Activated naive CD4-positive, alpha-beta T cell treated with anti-CD3 and anti-CD28 coated beads, Interleukin-2, amount 10 ng/mL, durations not matched to agents 7 days and 5 days (primary cell): Measurements from ENCODE around the gene LRRC45.

Experiments
- CTCF ChIA-PET: fragments of 350-600 bp; sonication (Branson Sonifier 250); formaldehyde crosslinking; loops from one replicate; lab custom pipeline; 2021; ENCODE audit warnings: antibody characterized with exemption; lab: Charles Lee
- DNase-seq: peaks from one replicate; pipeline ENCODE4 v3.0.0-alpha.2; 2020
- H3K27ac Mint-ChIP-seq: one replicate; pipeline ENCODE4 v1.8.0; 2021; ENCODE audit warnings: mild to moderate bottlenecking, moderate library complexity, mixed read lengths
- H3K27me3 Mint-ChIP-seq: one replicate; pipeline ENCODE4 v1.8.0; 2021; ENCODE audit warnings: mild to moderate bottlenecking, mixed read lengths
- H3K36me3 Mint-ChIP-seq: one replicate; pipeline ENCODE4 v1.8.0; 2021; ENCODE audit warnings: mixed read lengths
- H3K4me1 Mint-ChIP-seq: one replicate; pipeline ENCODE4 v1.8.0; 2021; ENCODE audit warnings: mixed read lengths
- H3K4me3 Mint-ChIP-seq: one replicate; pipeline ENCODE4 v1.8.0; 2021; ENCODE audit warnings: mild to moderate bottlenecking, moderate library complexity, mixed read lengths
- H3K9me3 Mint-ChIP-seq: one replicate; pipeline ENCODE4 v1.8.0; 2021; ENCODE audit warnings: mixed read lengths

LRRC45 gene

DNA sequence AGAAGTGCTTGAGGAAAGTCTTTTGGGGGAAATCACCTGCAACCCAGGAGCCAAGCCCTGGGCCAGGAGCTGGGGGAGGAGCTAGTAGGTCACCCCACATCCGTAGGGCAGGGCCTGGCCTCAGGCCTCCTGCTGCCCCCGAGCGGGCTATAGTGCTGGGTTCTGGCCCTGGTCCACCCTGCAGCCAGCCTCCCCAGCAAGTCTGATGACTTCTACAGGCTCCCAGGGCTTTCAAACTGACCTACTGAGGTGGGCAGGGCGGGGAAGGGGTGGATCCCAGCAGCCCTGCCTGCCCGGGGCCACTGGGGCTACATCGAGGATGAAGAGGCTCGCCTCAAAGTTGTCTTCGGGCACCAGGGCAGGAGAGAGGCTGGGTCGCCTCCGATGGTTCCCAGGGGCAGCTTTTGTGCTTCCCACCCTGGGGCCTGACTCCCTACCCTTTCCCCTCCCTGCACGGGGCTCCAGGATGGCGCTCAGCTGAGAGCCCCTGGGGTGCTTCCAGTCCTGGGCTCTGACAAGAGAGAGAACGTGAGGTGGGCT is 5.4 kb upstream of the LRRC45 start:
- Mint-ChIP-seq H3K27ac (no peak overlapping the region), H3K4me1 (peaks cover 23% of the 10 kb centered on the region), H3K9me3 (no peaks in the 10 kb centered on the region), H3K36me3 (peaks cover 8% of the 10 kb centered on the region), H3K4me3 (no peak overlapping the region), H3K27me3 (no peaks in the 10 kb centered on the region)
- DNase-seq: no peak
- CTCF ChIA-PET: interaction anchor here (1.5 kb wide), 1 partner anchor 58 kb away, joined by 3 read pairs; no protein-coding TSS in a partner anchor

GRCh38 chr17:82018152-82018988 is 4.7 kb upstream of the LRRC45 start:
- no peaks in the 10 kb centered on the region for H3K9me3 Mint-ChIP-seq
- H3K4me3 Mint-ChIP-seq: no peak overlapping the region

DNA sequence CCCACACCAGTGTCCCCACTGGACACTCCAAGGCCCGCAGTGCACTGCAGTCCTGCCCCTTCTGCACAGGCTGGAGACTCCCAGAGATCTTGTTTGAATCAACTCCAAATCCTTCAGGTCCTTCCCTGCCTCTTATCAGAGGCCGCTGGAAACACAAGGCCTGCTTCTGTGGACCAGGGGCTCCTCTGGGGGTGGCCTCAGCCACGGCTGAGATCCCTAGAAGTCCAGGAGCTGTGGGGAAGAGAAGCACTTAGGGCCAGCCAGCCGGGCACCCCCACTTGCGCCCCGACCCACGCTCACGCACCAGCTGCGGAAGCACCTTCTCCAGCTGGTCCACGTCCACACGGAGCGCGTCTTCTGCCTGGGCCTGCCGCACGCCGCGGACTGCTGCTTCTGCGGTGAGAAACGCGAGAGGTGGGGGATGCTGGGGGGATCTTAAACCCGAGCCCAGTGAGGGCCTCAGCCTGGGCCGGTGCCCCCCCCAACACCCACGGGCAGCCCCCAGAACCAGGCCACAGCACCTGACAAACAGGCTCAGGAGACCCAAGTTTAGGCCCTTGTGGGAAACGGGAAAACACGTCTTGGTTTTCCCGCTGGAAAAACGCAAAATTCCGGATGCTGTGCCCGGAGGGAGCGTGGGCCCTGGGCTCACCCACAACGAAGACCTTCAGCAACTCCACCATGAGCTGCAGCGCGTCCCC is 4.0 kb upstream of the LRRC45 start:
- CTCF ChIA-PET: interaction anchor here (0.6 to 6.0 kb wide), 13 partner anchors 11 to 498 kb away, joined by 3 to 103 read pairs (median 3); partner anchors contain the start of gene NOTUM
- Mint-ChIP-seq H3K27me3 (no peaks in the 10 kb centered on the region), H3K36me3 (peaks cover 8% of the 10 kb centered on the region), H3K4me3 (no peak overlapping the region), H3K27ac (no peak overlapping the region), H3K9me3 (no peaks in the 10 kb centered on the region), H3K4me1 (peaks cover 28% of the 10 kb centered on the region)
- no peak for DNase-seq

More at GRCh38 chr17:82018152-82018988, 4.7 kb upstream of the LRRC45 start:
- Mint-ChIP-seq H3K27me3 (no peaks in the 10 kb centered on the region), H3K4me1 (peaks cover 23% of the 10 kb centered on the region), H3K36me3 (peaks cover 8% of the 10 kb centered on the region), H3K27ac (no peak overlapping the region)
- no peak for DNase-seq
- CTCF ChIA-PET: interaction anchor here (0.6 to 6.0 kb wide), 5 partner anchors 9 to 497 kb away, joined by 3 to 103 read pairs (median 3); partner anchors contain the start of gene NOTUM

GRCh38 chr17:82019690-82020571 is 3.2 kb upstream of the LRRC45 start:
- Mint-ChIP-seq H3K9me3 (no peaks in the 10 kb centered on the region), H3K36me3 (peaks cover 8% of the 10 kb centered on the region), H3K27me3 (no peaks in the 10 kb centered on the region), H3K4me1 (peaks cover 31% of the 10 kb centered on the region), H3K4me3 (peak overlapping the region; percentile 28), H3K27ac (no peak overlapping the region)
- DNase-seq: peak; percentile 76
- CTCF ChIA-PET: interaction anchor here (0.8 to 6.0 kb wide), 14 partner anchors 10 to 331 kb away, joined by 3 to 103 read pairs (median 4); partner anchors contain the start of gene NOTUM

DNA sequence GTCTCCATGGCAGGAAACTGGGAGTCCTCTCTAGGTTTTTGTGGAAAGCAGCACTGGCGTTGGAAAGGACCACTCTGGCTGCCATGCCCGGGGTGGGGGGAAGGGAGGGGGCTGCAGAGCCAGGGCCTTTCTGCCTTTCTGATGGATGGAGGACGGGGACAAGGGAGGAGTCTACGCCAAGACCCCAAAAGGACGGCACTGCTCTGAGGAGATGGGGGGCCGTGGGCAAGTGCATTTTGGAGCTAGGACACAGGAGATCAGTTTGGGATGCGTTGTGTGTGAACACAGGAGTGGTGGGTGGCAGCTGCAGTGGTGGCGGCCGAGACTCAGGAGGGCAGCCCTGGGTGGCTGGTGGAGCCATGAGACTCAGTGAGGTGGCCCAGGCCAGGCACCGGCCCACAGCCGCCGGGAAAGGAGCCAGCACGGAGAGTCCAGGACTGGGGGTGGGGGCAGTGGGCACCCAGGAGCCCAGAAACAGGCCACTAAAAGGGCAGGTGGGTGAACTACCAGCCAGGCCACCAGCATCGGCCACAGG is 2.5 kb upstream of the LRRC45 start:
- H3K9me3 Mint-ChIP-seq: no peaks in the 10 kb centered on the region
- peak overlapping the region; percentile 28 for H3K4me3 Mint-ChIP-seq
- peak overlapping the region; percentile 64 for H3K27ac Mint-ChIP-seq
- peaks cover 10% of the 10 kb centered on the region for H3K36me3 Mint-ChIP-seq
- H3K4me1 Mint-ChIP-seq: peaks cover 35% of the 10 kb centered on the region
- no peaks in the 10 kb centered on the region for H3K27me3 Mint-ChIP-seq
- DNase-seq: no peak
- CTCF ChIA-PET: interaction anchor here (0.9 to 6.0 kb wide), 15 partner anchors 9 to 330 kb away, joined by 3 to 103 read pairs (median 4); partner anchors contain the start of gene NOTUM

- Mint-ChIP-seq H3K4me3 (peak overlapping the region; percentile 81), H3K36me3 (peaks cover 10% of the 10 kb centered on the region), H3K27ac (peak overlapping the region; percentile 81), H3K4me1 (peaks cover 39% of the 10 kb centered on the region), H3K27me3 (no peaks in the 10 kb centered on the region), H3K9me3 (no peaks in the 10 kb centered on the region)
- CTCF ChIA-PET: interaction anchor here (0.6 to 6.0 kb wide), 14 partner anchors 9 to 329 kb away, joined by 3 to 103 read pairs (median 4); partner anchors contain the start of gene NOTUM
- peak; percentile 81 for DNase-seq
Measured at GRCh38 chr17:82021107-82021899, 1.8 kb upstream of the LRRC45 start.

DNA sequence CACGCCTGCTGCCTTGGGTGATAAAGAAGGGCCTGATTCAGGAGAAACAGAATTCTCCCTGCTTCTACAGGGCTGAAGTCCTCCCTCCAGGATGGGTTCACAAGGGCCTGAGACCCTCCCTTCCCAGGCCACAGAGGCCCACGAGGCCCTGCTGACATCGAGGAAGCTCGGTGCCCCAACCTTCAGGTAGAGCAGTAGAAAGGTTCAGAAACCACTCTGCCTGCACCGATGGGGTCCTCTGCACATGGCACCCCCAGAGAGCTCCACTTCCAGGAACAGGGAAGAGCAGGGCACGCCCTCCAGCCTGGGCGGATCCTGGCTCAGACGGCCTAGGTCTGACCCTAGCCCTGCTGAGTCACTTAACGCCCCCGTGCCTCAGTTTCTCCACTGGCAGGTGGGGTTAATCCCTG is 1.2 kb upstream of the LRRC45 start:
- H3K4me1 Mint-ChIP-seq: peaks cover 41% of the 10 kb centered on the region
- H3K9me3 Mint-ChIP-seq: no peaks in the 10 kb centered on the region
- H3K27me3 Mint-ChIP-seq: no peaks in the 10 kb centered on the region
- peak overlapping the region; percentile 81 for H3K4me3 Mint-ChIP-seq
- H3K36me3 Mint-ChIP-seq: peaks cover 10% of the 10 kb centered on the region
- peak overlapping the region; percentile 81 for H3K27ac Mint-ChIP-seq
- DNase-seq: no peak
- CTCF ChIA-PET: interaction anchor here (0.9 to 6.0 kb wide), 9 partner anchors 8 to 287 kb away, joined by 3 to 103 read pairs (median 4); partner anchors contain the start of gene NOTUM

DNA sequence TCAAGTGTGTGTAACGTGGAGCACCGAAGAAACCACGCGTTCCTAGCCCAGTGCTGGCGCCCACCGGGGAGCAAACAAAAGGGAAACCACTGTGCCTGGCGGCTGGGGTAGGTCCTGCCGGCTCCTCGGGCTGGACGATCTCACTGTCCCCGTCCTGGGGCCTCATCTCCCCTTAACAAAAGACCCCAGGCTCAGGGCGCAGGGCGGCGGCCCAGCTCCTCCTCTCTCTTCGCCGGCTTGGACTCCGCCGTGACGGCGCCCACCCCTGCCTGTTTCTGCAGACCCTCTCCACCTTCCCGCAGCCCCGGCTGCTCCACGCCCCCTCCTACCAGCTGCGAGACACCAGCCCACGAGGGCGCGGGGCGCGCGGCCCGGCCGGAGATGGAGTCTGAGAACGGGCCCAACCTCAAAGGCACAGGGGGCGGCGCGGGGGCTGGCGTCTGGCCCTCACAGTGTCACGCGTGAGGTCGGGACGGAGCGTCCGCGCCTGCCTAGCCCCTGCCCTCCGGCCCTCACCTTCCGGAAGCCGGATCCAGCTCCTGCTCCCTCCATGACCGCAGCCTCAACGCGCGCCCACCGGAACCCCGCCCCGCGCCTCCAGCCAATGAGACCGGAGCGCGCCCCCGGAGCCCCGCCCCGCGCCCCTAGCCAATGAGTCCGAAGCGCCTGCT is 660 bp upstream of the LRRC45 start, which contains the start of gene CENPX:
Gene CENPX (minus strand): TSS at position 569 of the 671 bp plus-strand sequence. CDS start 17 bp downstream, at position 552.
- no peak for DNase-seq
- Mint-ChIP-seq H3K27ac (peak within 1 kb of the TSS; percentile 81), H3K4me1 (peaks cover 46% of the 10 kb centered on the region), H3K4me3 (peak within 1 kb of the TSS; percentile 83), H3K27me3 (no peaks in the 10 kb centered on the region), H3K36me3 (peaks cover 13% of the 10 kb centered on the region), H3K9me3 (no peaks in the 10 kb centered on the region)
- CTCF ChIA-PET: interaction anchor here (0.9 to 6.0 kb wide), 9 partner anchors 8 to 243 kb away, joined by 3 to 103 read pairs (median 4); partner anchors contain the start of genes DCXR and NOTUM

GRCh38 chr17:82023447-82024241 is 539 bp downstream of the LRRC45 start:
- CTCF ChIA-PET: interaction anchor here (0.9 to 6.0 kb wide), 4 partner anchors 14 to 242 kb away, joined by 3 to 103 read pairs (median 4); partner anchors contain the start of genes DCXR and NOTUM
- Mint-ChIP-seq H3K36me3 (peaks cover 12% of the 10 kb centered on the region), H3K9me3 (no peaks in the 10 kb centered on the region), H3K27me3 (no peaks in the 10 kb centered on the region), H3K4me1 (peaks cover 46% of the 10 kb centered on the region), H3K4me3 (peak overlapping the region; percentile 83), H3K27ac (no peak overlapping the region)
- DNase-seq: peak; percentile 47

DNA sequence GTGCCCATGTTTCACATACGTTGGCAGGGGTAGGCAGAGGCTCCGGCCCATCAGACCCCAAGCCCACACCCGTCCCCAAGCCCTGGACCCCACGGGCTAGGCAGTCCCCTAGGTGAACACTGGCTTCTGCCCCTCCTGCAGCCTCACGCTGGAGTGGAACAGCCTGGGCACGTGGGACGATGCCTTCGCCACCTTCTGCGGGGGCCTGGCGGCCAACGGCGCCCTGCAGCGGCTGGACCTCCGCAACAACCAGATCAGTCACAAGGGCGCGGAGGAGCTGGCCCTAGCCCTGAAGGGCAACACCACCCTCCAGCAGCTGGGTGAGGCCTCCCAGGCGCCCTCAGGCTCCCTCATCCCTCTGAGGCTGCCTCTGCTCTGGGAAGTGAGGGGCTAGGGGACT is 1.8 kb downstream of the LRRC45 start:
- CTCF ChIA-PET: no interaction called here
- H3K4me1 Mint-ChIP-seq: peaks cover 50% of the 10 kb centered on the region
- H3K27me3 Mint-ChIP-seq: no peaks in the 10 kb centered on the region

More for the DNA sequence above, 1.8 kb downstream of the LRRC45 start:
- no peak for DNase-seq
- Mint-ChIP-seq H3K36me3 (peaks cover 15% of the 10 kb centered on the region), H3K9me3 (no peaks in the 10 kb centered on the region), H3K4me3 (no peak overlapping the region), H3K27ac (no peak overlapping the region)
